ENCODE data around the gene SPEM2.

DNA sequence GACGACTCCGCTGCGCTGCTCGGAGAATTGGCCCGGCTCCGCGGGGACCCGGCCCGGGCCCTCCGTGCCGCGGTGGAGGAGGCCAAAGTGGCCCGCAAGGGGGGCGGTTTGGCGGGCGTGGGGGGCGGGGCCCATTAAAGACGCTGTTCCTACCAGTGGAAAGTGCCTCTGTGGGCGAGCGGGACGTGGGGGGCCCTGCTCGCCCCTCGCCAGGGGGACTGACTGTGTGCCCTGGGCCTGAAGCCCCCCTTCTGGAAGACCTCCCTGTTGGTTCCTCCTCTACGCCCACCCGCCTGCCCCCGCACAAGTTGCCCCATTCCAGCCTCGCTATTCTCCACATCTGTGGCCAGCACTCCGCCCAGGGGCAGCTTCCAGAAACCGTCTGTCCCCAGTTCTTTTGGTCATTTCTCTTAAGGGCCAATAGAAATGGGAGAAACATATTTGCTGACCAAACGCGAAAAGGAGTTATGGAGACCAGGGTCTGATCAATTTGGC, 12.0 kb downstream of the SPEM2 start:
- TF ChIP-seq, protein P1, sequence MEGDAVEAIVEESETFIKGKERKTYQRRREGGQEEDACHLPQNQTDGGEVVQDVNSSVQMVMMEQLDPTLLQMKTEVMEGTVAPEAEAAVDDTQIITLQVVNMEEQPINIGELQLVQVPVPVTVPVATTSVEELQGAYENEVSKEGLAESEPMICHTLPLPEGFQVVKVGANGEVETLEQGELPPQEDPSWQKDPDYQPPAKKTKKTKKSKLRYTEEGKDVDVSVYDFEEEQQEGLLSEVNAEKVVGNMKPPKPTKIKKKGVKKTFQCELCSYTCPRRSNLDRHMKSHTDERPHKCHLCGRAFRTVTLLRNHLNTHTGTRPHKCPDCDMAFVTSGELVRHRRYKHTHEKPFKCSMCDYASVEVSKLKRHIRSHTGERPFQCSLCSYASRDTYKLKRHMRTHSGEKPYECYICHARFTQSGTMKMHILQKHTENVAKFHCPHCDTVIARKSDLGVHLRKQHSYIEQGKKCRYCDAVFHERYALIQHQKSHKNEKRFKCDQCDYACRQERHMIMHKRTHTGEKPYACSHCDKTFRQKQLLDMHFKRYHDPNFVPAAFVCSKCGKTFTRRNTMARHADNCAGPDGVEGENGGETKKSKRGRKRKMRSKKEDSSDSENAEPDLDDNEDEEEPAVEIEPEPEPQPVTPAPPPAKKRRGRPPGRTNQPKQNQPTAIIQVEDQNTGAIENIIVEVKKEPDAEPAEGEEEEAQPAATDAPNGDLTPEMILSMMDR (IDR thresholded peaks at IDR 0.05), result no peak
- no peak for TF ChIP-seq POLR2A (IDR thresholded peaks at IDR 0.05)

All from thyroid gland (tissue), 4 donors.